IMR-90 (cell line): ENCODE results near the gene DCAKD.

ENCODE experiments used
- CHD1 ChIP-seq: IDR thresholded peaks from 2 replicates; pipeline ENCODE4 v1.6.1; 2012; ENCODE audit warnings: low read depth, low read length, improper control_type of control experiment
- TF ChIP-seq, protein P1 (sequence below): conservative IDR thresholded peaks from 2 replicates; pipeline ENCODE4 v1.5.1; 2012; ENCODE audit warnings: mild to moderate bottlenecking, low read depth, low read length, improper control_type of control experiment

DNA sequence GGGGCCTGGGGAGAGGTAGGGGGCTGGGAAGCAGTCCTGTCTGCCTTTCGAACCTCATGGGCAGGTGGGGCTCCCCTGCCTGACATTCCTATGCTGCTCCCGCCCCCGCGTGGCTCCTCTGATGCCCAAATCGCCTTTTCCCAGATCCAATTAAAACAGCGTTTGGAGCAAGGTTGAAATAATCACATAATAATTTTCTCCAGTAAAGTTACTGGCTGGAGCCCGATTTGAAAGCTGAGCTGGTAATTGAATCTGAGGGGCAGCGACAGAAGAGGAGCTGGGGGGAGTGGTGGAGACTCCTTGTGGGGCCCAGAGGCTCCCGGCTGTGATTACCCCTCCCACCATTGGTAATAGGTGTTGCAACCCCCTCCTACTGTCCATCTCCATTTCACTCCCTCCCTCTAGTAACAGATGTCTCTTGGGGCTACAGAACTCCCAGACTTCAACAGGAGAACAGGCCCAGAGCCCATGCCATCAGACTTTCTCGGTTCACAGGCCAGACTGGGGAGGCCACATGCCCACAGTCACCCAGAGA is 44.4 kb downstream of the DCAKD start:
- TF ChIP-seq, protein P1, sequence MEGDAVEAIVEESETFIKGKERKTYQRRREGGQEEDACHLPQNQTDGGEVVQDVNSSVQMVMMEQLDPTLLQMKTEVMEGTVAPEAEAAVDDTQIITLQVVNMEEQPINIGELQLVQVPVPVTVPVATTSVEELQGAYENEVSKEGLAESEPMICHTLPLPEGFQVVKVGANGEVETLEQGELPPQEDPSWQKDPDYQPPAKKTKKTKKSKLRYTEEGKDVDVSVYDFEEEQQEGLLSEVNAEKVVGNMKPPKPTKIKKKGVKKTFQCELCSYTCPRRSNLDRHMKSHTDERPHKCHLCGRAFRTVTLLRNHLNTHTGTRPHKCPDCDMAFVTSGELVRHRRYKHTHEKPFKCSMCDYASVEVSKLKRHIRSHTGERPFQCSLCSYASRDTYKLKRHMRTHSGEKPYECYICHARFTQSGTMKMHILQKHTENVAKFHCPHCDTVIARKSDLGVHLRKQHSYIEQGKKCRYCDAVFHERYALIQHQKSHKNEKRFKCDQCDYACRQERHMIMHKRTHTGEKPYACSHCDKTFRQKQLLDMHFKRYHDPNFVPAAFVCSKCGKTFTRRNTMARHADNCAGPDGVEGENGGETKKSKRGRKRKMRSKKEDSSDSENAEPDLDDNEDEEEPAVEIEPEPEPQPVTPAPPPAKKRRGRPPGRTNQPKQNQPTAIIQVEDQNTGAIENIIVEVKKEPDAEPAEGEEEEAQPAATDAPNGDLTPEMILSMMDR = no peak
- TF ChIP-seq CHD1 = no peak
